RWPE2 (cell line): ENCODE results near the gene WASF3.

Experiments
- ATAC-seq: fragments of 200-7000 bp; cut with Tn5 transposase; 3 replicates; pipeline ENCODE4 v1.9.1; 2021; ENCODE audit warnings: low read depth
- DNase-seq: peaks from one replicate; pipeline ENCODE4 v3.0.0-alpha.2; 2020; ENCODE audit warnings: low spot score
- H3K27ac ChIP-seq: fragments of 450-650 bp; 2 replicates; pipeline ENCODE4 v1.5.1; 2017; ENCODE audit warnings: mild to moderate bottlenecking; ENCODE audit not compliant: poor library complexity, severe bottlenecking
- H3K27me3 ChIP-seq: fragments of 250-450 bp; sonication (Bioruptor Pico); 2 replicates; pipeline ENCODE4 v1.5.1; 2021; ENCODE audit warnings: mild to moderate bottlenecking, moderate library complexity; ENCODE audit not compliant: insufficient read depth, poor library complexity, severe bottlenecking
- H3K36me3 ChIP-seq: fragments of 250-450 bp; sonication (Bioruptor Pico); 2 replicates; pipeline ENCODE4 v1.5.1; 2020; ENCODE audit warnings: low read depth, mild to moderate bottlenecking, moderate library complexity
- H3K4me1 ChIP-seq: fragments of 250-450 bp; sonication (Bioruptor Pico); 2 replicates; pipeline ENCODE4 v1.5.1; 2021; ENCODE audit warnings: mild to moderate bottlenecking, moderate library complexity; ENCODE audit not compliant: insufficient read depth, poor library complexity, severe bottlenecking
- H3K4me3 ChIP-seq: fragments of 250-450 bp; sonication (Bioruptor Pico); 2 replicates; pipeline ENCODE4 v1.5.1; 2021; ENCODE audit warnings: mild to moderate bottlenecking, moderate library complexity; ENCODE audit not compliant: severe bottlenecking
- H3K9me3 ChIP-seq: fragments of 250-450 bp; sonication (Bioruptor Pico); 2 replicates; pipeline ENCODE4 v1.5.1; 2021; ENCODE audit warnings: mild to moderate bottlenecking, moderate library complexity; ENCODE audit not compliant: severe bottlenecking
- CTCF ChIP-seq: fragments of 450-650 bp; IDR thresholded peaks from one replicate; pipeline ENCODE4 v1.5.1; 2017; ENCODE audit warnings: mild to moderate bottlenecking, moderate library complexity; ENCODE audit not compliant: poor library complexity, severe bottlenecking

WASF3 gene

GRCh38 chr13:26526702-26527216 lies 30.7 kb upstream of the WASF3 start:
- H3K9me3 ChIP-seq = no peaks in the 10 kb centered on the region
- H3K4me3 ChIP-seq = no peak overlapping the region
- no peak for DNase-seq
- no peak overlapping the region for H3K27ac ChIP-seq
- no peaks in the 10 kb centered on the region for H3K27me3 ChIP-seq
- H3K4me1 ChIP-seq = no peaks in the 10 kb centered on the region
- no peak for TF ChIP-seq CTCF
- no peak for ATAC-seq
- H3K36me3 ChIP-seq = no peaks in the 10 kb centered on the region

- H3K27me3 ChIP-seq = no peaks in the 10 kb centered on the region
- no peaks in the 10 kb centered on the region for H3K4me1 ChIP-seq
- no peaks in the 10 kb centered on the region for H3K36me3 ChIP-seq
- H3K4me3 ChIP-seq = no peak overlapping the region
- no peaks in the 10 kb centered on the region for H3K9me3 ChIP-seq
- H3K27ac ChIP-seq = no peak overlapping the region
- no peak for DNase-seq
- no peak for TF ChIP-seq CTCF
- no peak for ATAC-seq
These were observed 29.0 kb upstream of the WASF3 start for GRCh38 chr13:26528527-26528926.

- H3K9me3 ChIP-seq = no peaks in the 10 kb centered on the region
- no peak overlapping the region for H3K27ac ChIP-seq
- ATAC-seq (no peak), DNase-seq (no peak)
- no peak overlapping the region for H3K4me3 ChIP-seq
- no peak for TF ChIP-seq CTCF
- no peaks in the 10 kb centered on the region for H3K36me3 ChIP-seq
- no peaks in the 10 kb centered on the region for H3K4me1 ChIP-seq
- H3K27me3 ChIP-seq = no peaks in the 10 kb centered on the region
These were observed 28.0 kb upstream of the WASF3 start for GRCh38 chr13:26529441-26529840.

DNA sequence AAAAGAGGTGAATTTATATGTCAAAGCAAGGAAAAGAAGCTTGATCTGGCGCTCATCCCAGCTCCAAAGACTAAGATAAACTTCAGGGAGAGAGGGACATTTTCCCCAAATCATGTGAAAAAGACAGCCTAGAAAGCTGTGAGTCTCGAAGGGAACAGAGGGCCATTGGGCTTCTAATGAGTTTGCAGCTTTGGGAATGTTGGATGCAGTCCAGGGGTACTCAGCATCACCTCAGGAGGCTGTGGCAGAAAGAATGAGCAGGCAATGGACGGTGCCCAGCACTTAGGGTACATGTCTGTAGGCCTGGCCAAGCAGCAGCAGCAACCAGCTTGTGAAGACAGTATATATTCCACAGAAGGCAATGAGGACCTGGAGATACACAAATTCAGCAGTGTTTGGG lies 25.7 kb upstream of the WASF3 start:
- DNase-seq (no peak), ATAC-seq (no peak)
- no peaks in the 10 kb centered on the region for H3K9me3 ChIP-seq
- no peaks in the 10 kb centered on the region for H3K27me3 ChIP-seq
- no peak overlapping the region for H3K27ac ChIP-seq
- no peak overlapping the region for H3K4me3 ChIP-seq
- H3K36me3 ChIP-seq = no peaks in the 10 kb centered on the region
- H3K4me1 ChIP-seq = no peaks in the 10 kb centered on the region
- TF ChIP-seq CTCF = no peak

GRCh38 chr13:26534036-26534726 lies 23.3 kb upstream of the WASF3 start:
- Histone ChIP-seq H3K27me3 (no peaks in the 10 kb centered on the region), H3K36me3 (no peaks in the 10 kb centered on the region), H3K4me1 (no peaks in the 10 kb centered on the region), H3K4me3 (no peak overlapping the region), H3K27ac (no peak overlapping the region), H3K9me3 (peaks cover 4% of the 10 kb centered on the region)
- TF ChIP-seq CTCF = no peak
- DNase-seq = no peak
- no peak for ATAC-seq
